ENCODE data around the gene KCNK13. TPM values are rescaled to one million over a fixed set of nuclear protein-coding genes. Genes with fewer than 3 reads are reported as not detected.

The KCNK13 gene
- total RNA-seq, 1 experiment from 2014 or later = 0.17 TPM

DNA sequence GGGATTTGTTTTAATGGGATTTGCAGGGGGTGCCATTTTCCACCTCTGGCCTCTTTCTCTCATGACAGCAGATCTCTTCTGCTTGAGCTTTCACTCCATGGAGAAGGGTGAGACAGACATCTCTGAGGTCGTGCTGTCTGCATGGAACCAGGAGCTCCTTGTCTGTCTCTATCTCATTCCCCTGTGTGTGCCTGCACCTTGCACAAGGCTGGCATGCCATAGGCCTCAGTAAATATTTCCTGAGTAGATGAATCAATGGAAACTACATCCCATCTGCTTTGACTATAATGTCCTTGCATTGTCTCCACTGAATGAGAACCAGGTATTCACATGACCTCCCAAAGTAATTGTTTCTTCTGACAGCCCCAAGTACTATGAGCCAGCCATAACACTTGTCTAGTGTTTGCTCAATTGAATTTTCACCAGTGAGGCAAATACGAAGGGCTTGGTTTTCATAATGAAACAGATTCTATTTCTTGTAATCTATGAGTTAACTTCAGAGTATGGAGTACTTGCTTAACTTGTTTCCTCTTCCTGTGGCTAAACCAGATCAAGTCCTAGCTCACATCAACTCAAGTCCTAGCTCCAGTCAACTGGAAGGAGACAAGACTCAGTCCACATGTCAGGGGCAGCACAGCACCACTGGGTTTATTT, 32.3 kb downstream of the KCNK13 start:
- Mint-ChIP-seq H3K4me1 (peaks cover 11% of the 10 kb centered on the region), H3K9me3 (peaks cover 16% of the 10 kb centered on the region), H3K36me3 (peaks cover 7% of the 10 kb centered on the region), H3K27ac (no peak overlapping the region), H3K27me3 (ENCODE audit: low read depth) (peaks cover 7% of the 10 kb centered on the region), H3K4me3 (no peak overlapping the region)
- ChIA-PET CTCF (interaction anchor here (0.7 kb wide), 1 partner anchor 367 kb away, joined by 3 read pairs; no protein-coding TSS in a partner anchor), POLR2A (no interaction called here)
- no peak for TF ChIP-seq ATF1 (CRISPR knock-in tag; IDR thresholded peaks at IDR 0.05)
- no peak for TF ChIP-seq SOX15 (CRISPR knock-in tag; IDR thresholded peaks at IDR 0.05)
- TF ChIP-seq, protein P1, sequence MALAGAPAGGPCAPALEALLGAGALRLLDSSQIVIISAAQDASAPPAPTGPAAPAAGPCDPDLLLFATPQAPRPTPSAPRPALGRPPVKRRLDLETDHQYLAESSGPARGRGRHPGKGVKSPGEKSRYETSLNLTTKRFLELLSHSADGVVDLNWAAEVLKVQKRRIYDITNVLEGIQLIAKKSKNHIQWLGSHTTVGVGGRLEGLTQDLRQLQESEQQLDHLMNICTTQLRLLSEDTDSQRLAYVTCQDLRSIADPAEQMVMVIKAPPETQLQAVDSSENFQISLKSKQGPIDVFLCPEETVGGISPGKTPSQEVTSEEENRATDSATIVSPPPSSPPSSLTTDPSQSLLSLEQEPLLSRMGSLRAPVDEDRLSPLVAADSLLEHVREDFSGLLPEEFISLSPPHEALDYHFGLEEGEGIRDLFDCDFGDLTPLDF (CRISPR knock-in tag; IDR thresholded peaks at IDR 0.05) = no peak
- no peak for TF ChIP-seq SP1 (CRISPR knock-in tag; conservative IDR thresholded peaks at IDR 0.05)
- TF ChIP-seq, protein P2, sequence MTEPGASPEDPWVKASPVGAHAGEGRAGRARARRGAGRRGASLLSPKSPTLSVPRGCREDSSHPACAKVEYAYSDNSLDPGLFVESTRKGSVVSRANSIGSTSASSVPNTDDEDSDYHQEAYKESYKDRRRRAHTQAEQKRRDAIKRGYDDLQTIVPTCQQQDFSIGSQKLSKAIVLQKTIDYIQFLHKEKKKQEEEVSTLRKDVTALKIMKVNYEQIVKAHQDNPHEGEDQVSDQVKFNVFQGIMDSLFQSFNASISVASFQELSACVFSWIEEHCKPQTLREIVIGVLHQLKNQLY (CRISPR knock-in tag; IDR thresholded peaks at IDR 0.05) = no peak
- no peak for TF ChIP-seq ELF4 (CRISPR knock-in tag; IDR thresholded peaks at IDR 0.05; ENCODE audit: low read depth)
- TF ChIP-seq RORB (CRISPR knock-in tag; IDR thresholded peaks at IDR 0.05) = no peak
- TF ChIP-seq CBFB (CRISPR knock-in tag; IDR thresholded peaks at IDR 0.05; ENCODE audit: low read depth) = no peak
- no peak for TF ChIP-seq NFYB (CRISPR knock-in tag; conservative IDR thresholded peaks at IDR 0.05; ENCODE audit: low read depth)
- no peak for TF ChIP-seq NR2C2 (CRISPR knock-in tag; IDR thresholded peaks at IDR 0.05)
- DNase-seq (ENCODE audit: low spot score) = no peak
- ATAC-seq = no peak

DNA sequence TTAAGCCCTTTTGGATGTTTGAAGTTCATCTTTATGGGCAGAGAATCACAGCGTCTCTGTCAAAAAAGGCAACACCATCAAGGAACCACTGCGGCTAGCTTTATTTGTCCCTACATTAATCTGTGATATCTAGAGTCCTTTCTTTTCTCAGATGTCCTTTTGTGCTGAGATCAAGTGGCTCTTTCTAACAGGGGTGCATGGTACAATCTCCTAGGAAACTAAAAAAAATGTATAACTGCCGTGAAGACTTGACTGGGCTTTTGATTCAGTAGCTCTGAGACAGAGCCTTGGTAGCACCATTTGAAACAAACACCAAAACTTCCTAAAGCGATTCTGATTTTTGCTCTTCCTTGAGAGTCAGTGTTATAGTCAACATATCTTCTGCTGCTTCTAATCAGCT, 33.3 kb downstream of the KCNK13 start:
- POLR2A ChIA-PET = no interaction called here
- H3K36me3 Mint-ChIP-seq = peaks cover 7% of the 10 kb centered on the region
- DNase-seq (ENCODE audit: low spot score) = no peak

DNA sequence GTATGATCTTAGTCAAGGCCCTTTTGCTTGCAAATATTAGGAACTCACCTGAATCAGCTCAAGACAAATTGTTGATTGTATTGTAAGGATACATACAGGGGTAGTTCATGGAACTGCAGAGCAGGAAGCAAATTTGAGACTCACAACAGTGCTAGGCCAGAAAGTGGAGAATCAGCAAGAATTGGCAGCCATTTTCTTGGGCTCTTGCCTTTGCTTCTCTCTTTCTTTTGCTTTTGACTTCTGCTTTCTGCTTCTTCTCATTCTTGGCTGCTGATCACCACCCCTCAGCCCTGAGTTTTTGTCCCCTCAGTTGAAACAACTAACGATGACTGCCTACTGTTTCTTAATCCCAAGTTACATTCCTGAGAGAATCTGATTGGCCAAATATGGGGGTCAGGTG, 34.8 kb downstream of the KCNK13 start:
- H3K36me3 Mint-ChIP-seq = no peaks in the 10 kb centered on the region
- POLR2A ChIA-PET = no interaction called here
- no peak overlapping the region for H3K4me3 Mint-ChIP-seq
- H3K27ac Mint-ChIP-seq = no peak overlapping the region
- DNase-seq (ENCODE audit: low spot score) (no peak), ATAC-seq (no peak)
- CTCF ChIA-PET = no interaction called here
- no peak for TF ChIP-seq JUN (CRISPR knock-in tag; IDR thresholded peaks at IDR 0.05)
- TF ChIP-seq, protein P3, sequence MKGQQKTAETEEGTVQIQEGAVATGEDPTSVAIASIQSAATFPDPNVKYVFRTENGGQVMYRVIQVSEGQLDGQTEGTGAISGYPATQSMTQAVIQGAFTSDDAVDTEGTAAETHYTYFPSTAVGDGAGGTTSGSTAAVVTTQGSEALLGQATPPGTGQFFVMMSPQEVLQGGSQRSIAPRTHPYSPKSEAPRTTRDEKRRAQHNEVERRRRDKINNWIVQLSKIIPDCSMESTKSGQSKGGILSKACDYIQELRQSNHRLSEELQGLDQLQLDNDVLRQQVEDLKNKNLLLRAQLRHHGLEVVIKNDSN (CRISPR knock-in tag; IDR thresholded peaks at IDR 0.05) = no peak
- TF ChIP-seq, protein P4, sequence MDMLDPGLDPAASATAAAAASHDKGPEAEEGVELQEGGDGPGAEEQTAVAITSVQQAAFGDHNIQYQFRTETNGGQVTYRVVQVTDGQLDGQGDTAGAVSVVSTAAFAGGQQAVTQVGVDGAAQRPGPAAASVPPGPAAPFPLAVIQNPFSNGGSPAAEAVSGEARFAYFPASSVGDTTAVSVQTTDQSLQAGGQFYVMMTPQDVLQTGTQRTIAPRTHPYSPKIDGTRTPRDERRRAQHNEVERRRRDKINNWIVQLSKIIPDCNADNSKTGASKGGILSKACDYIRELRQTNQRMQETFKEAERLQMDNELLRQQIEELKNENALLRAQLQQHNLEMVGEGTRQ (CRISPR knock-in tag; IDR thresholded peaks at IDR 0.05) = no peak
- no peak for TF ChIP-seq ZNF671 (CRISPR knock-in tag; IDR thresholded peaks at IDR 0.05)
- no peak for TF ChIP-seq ZNF317 (CRISPR knock-in tag; IDR thresholded peaks at IDR 0.05; ENCODE audit: borderline replicate concordance, low read depth)
- no peak for TF ChIP-seq ZNF423 (CRISPR knock-in tag; IDR thresholded peaks at IDR 0.05)
- H3K4me1 Mint-ChIP-seq = 0 out of 2 replicates have a peak, but pooled peaks cover 4% of the 10 kb centered on the region
- H3K27me3 Mint-ChIP-seq (ENCODE audit: low read depth) = peaks cover 2% of the 10 kb centered on the region
- H3K9me3 Mint-ChIP-seq = peaks cover 1% of the 10 kb centered on the region

More for the DNA sequence above, 33.3 kb downstream of the KCNK13 start:
- CTCF ChIA-PET = interaction anchor here (0.7 kb wide), 1 partner anchor 366 kb away, joined by 3 read pairs; no protein-coding TSS in a partner anchor
- TF ChIP-seq NR1H2 (CRISPR knock-in tag; IDR thresholded peaks at IDR 0.05) (no peak), SMAD3 (CRISPR knock-in tag; IDR thresholded peaks at IDR 0.05; ENCODE audit: borderline replicate concordance) (no peak), JAZF1 (CRISPR knock-in tag; IDR thresholded peaks at IDR 0.05) (no peak), TEAD4 (CRISPR knock-in tag; IDR thresholded peaks at IDR 0.05) (no peak), SOX15 (CRISPR knock-in tag; IDR thresholded peaks at IDR 0.05) (no peak), ATF1 (CRISPR knock-in tag; IDR thresholded peaks at IDR 0.05) (no peak)
- TF ChIP-seq, protein P5, sequence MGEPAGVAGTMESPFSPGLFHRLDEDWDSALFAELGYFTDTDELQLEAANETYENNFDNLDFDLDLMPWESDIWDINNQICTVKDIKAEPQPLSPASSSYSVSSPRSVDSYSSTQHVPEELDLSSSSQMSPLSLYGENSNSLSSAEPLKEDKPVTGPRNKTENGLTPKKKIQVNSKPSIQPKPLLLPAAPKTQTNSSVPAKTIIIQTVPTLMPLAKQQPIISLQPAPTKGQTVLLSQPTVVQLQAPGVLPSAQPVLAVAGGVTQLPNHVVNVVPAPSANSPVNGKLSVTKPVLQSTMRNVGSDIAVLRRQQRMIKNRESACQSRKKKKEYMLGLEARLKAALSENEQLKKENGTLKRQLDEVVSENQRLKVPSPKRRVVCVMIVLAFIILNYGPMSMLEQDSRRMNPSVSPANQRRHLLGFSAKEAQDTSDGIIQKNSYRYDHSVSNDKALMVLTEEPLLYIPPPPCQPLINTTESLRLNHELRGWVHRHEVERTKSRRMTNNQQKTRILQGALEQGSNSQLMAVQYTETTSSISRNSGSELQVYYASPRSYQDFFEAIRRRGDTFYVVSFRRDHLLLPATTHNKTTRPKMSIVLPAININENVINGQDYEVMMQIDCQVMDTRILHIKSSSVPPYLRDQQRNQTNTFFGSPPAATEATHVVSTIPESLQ (CRISPR knock-in tag; IDR thresholded peaks at IDR 0.05) = no peak
- TF ChIP-seq, protein P6, sequence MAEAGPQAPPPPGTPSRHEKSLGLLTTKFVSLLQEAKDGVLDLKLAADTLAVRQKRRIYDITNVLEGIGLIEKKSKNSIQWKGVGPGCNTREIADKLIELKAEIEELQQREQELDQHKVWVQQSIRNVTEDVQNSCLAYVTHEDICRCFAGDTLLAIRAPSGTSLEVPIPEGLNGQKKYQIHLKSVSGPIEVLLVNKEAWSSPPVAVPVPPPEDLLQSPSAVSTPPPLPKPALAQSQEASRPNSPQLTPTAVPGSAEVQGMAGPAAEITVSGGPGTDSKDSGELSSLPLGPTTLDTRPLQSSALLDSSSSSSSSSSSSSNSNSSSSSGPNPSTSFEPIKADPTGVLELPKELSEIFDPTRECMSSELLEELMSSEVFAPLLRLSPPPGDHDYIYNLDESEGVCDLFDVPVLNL (CRISPR knock-in tag; IDR thresholded peaks at IDR 0.05; ENCODE audit: borderline replicate concordance, low read depth) = no peak
- H3K4me3 Mint-ChIP-seq = no peak overlapping the region
- peaks cover 7% of the 10 kb centered on the region for H3K27me3 Mint-ChIP-seq (ENCODE audit: low read depth)
- no peak overlapping the region for H3K27ac Mint-ChIP-seq
- H3K9me3 Mint-ChIP-seq = peaks cover 16% of the 10 kb centered on the region
- H3K4me1 Mint-ChIP-seq = 0 out of 2 replicates have a peak, but pooled peaks cover 4% of the 10 kb centered on the region
- no peak for ATAC-seq
